GM21528 (cell line): ENCODE data around the gene MICALL2.

ENCODE experiments used
- ATAC-seq: cut with Tn5 transposase; IDR thresholded peaks from one replicate; pipeline ENCODE4 v1.9.1; 2021; ENCODE audit warnings: mild to moderate bottlenecking, moderate library complexity; ENCODE audit not compliant: unreplicated experiment, low FRiP score

The MICALL2 gene

GRCh38 chr7:1470901-1471300 lies 11.6 kb upstream of the MICALL2 start:
- ATAC-seq: no peak

- no peak for ATAC-seq
Measured at GRCh38 chr7:1468643-1469298, 9.5 kb upstream of the MICALL2 start.

- no peak for ATAC-seq
Measured at GRCh38 chr7:1468203-1468602, 8.9 kb upstream of the MICALL2 start.

DNA sequence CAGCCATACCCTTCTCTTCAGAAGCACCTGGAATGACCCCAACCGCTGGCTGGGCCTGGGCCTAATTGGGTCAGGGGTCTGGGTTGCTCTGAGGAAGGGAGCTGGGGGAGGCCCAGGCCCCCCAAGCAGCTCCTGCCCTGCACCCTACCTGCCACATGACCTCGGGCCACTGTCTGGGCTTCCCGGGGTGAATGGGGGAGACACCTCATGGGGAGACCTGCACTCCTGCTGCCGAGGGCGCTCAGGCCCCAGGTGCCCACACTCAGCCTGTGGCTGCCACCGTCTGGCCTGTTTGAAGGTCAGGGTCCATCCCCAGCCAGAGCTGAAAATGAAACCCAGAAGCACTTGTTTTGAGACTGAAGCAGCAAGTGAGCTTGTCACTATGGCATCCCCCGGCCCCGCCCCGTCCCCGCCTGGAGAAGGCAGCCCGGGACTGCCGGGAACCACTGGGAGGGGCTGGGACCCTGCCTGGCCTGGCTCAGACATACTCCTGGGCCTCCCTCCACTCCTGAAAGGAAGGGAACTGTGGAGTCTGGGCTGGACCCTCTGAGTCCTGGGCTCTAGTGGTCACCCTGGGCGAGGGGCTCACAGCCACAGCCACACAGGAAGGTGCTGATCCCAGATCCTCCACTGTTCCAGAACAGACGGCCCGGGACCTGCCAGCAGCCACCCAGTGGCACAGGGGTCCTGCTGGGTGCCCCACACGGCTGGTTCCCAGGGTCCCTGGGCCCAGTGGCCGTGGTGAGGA lies 7.4 kb upstream of the MICALL2 start:
- ATAC-seq: no peak

DNA sequence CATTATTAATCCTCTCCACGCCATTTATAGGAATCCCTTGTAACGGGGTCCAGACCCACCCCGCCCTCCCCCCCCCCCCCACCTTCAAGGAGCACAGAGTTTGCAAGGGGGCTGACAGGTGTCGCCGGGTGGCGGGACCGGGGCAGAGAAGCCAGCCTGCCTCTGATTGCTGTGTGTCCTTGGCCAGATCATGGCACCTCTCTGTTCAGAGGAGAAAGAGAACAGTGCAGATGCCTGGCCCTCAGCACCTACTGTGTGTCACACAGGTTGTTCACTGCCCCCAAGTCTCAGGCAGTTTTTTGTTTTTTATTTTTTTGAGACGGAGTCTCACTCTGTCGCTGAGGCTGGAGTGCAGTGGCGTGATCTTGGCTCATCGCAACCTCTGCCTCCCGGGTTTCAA lies 5.4 kb upstream of the MICALL2 start:
- ATAC-seq: no peak

DNA sequence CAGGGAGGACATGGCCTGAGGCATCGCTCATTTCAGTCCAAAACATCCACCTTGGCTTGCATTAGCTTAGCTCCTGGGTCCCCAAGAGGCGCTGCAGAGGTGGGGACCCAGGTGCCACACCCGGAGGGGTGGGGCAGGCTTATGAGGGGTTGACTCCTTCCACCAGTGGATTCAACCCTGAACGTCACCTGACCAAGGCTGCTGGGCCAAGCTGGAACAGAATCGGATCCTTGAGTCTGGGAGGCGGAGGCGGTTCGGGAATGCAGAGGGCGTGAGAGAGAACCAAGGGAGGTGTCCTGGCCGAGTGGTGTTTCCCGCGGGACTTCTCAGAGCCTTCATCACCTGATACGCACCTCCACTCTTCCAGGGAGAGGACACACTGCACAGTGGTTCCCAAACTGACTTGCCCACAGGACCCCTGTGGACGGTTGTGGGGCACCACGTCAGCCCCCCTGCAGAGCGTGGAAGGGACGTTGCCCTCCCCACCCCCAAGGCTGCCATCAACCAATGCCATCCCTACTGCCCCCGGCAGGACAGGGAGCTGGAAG lies 4.5 kb upstream of the MICALL2 start:
- no peak for ATAC-seq

GRCh38 chr7:1461646-1462375 lies 2.5 kb upstream of the MICALL2 start:
- no peak for ATAC-seq

GRCh38 chr7:1460821-1461645 lies 1.8 kb upstream of the MICALL2 start:
- ATAC-seq: no peak

GRCh38 chr7:1459920-1460820 lies 900 bp upstream of the MICALL2 start:
- peak; percentile 2 for ATAC-seq

DNA sequence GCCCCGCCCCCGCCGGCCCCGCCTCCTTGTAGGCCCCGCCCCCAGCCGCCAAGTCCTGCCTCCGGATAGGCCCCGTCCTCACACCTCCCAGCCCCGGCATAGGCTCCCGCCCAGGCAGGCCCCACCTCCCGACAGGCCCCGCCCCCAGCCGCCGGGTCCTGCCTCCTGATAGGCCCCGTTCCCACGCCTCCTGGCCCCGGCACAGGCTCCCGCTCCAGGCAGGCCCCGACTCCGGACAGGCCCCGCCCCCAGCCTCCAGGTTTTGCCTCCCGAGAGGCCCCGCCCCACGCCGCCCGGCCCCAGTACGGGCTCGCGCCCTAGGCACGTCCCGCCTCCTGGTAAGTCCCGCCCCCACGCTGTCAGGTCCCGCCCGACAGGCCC lies 232 bp upstream of the MICALL2 start:
- ATAC-seq: peak; percentile 85

- ATAC-seq: no peak
Measured at GRCh38 chr7:1457949-1458682, 1.2 kb downstream of the MICALL2 start.

DNA sequence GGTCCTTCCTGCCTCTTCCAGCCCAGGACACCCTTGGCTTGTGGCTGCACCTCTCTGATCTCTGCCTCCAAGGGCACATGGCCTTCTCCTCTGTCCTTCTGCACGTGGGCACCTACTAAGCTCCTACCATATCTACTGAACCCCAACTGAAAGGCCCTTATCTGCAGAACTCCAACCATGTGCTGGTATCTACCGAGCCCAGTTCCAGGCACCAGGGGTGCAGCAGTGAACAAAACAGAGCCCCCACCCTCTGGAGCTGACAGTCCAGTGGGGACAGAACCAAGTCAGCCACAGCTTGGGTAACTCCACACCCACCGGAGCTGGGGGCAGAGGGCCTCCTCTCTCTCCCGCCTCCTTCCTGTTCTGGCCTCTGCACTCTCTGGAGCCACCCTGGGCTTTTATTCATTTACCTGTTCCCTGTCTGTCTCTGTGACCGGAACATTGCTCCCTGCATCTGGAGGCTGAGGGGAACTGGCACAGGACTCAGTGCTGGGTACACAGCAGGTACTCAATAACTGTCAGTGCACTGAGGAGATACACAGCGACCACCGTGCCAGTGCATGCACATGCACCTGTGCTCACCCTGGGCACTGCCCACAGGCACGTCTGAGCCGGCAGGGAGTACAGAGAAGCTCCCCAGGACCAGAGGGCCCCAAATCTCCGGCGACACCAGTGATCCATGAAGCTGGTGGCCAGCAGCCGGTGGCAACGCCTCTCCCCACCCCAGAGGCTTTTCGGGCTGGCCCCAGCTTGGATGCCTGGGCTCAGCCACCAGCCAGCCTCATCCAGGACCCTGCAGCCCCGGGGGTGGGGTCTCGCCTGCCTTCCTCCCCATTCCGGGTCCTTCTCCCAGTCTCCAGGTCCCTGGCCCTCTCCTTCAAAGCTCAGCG lies 2.0 kb downstream of the MICALL2 start:
- no peak for ATAC-seq

GRCh38 chr7:1455955-1456354 lies 3.3 kb downstream of the MICALL2 start:
- no peak for ATAC-seq

- no peak for ATAC-seq
Measured at GRCh38 chr7:1455241-1455939, 3.9 kb downstream of the MICALL2 start.

DNA sequence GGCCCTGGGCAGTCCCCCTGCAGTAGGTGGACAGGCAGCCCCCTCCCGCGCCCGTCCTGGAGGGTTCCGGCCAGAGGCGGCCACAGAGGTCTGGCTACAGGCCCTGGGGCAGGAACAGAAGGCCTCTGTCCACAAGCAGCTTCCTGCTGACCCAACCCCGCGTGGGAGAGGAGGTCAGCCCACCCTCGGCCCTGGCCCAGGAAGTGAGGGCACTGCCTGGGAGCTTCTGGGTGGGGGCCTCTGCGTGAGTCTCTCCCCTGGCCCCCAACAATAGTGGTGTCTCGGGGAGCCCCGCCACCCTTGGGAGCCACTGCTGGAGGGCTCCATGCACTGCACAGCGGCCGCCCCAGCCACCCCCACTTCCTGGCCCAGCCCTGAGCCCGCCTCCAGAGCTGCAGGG lies 4.7 kb downstream of the MICALL2 start:
- no peak for ATAC-seq

GRCh38 chr7:1452205-1452604 lies 7.1 kb downstream of the MICALL2 start:
- ATAC-seq: no peak

- no peak for ATAC-seq
Measured at GRCh38 chr7:1450987-1451386, 8.3 kb downstream of the MICALL2 start.
